Lower leg skin (tissue), 4 donors: ENCODE measurements around the gene OR4N5. TPM values are rescaled to one million over a fixed set of nuclear protein-coding genes. Genes with fewer than 3 reads are reported as not detected.
"Not testable (repeated sequence)": the region's sequence is repeated elsewhere in the genome, so short reads cannot be mapped to it uniquely, and the experiment has no call there.

Experiments used
- DNase-seq, 2 donors: peaks; one replicate each; pipeline ENCODE4 v3.0.0-alpha.2; 2019; ENCODE audit warnings: low spot score in 2 of 2
- H3K4me3 ChIP-seq: fragments of 200-600 bp; sonication (generic); 2 replicates; pipeline ENCODE4 v1.5.1; 2017; ENCODE audit warnings: mild to moderate bottlenecking, low read depth; ENCODE audit not compliant: poor library complexity, severe bottlenecking
- POLR2A ChIP-seq, 2 donors: fragments of 450-650 bp; IDR thresholded peaks; one replicate each; pipeline ENCODE4 v1.6.1; 2016 to 2017; ENCODE audit warnings: antibody characterized with exemption in 2 of 2, mild to moderate bottlenecking in 1 of 2, moderate library complexity in 1 of 2
- WGBS, 2 donors: methylation state at CpG; one replicate each; pipeline ENCODE4 v1.1.5; 2018; 5-methylcytosine and 5-hydroxymethylcytosine counted together
- intact Hi-C: fragments of 100-400 bp; cut with DNase I; formaldehyde crosslinking; loops from one replicate; pipeline ENCODE4 v1.15.0; 2023; ENCODE audit warnings: low total_unique reads
- total RNA-seq, 4 donors: library from RNA; depleted of rRNA; stranded (reverse); fragments of >200 nt; gene quantifications; one replicate each; pipeline ENCODE4 v1.1.0, GENCODE V29; 2016
- TF ChIP-seq, protein P1 (sequence below), 3 donors: fragments of 450-650 bp; IDR thresholded peaks; one replicate each; pipeline ENCODE4 v1.5.1; 2016; ENCODE audit warnings: antibody characterized with exemption in 3 of 3, mild to moderate bottlenecking in 3 of 3, moderate library complexity in 2 of 3

OR4N5 gene
- total RNA-seq, 4 donors from 2014 or later: not detected

DNA sequence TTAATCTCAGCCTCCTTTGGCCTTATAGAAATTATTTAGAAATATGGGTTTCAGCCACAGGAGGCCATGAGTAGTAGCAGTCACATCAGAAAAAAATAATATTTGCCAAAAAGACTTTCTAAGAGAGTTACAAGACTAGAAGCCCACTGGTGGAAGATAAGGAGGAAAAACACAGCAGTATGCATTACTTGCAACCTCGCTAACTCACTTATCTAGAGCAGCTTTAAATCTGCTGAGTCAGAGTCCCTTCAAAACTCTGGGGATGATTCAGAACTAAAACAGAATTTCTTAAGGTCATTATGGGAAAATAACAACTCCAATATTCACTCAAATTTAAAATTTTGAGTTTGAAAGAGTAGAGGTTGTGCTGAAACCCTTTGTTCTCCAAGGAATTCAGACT, 21.9 kb upstream of the OR4N5 start:
- no peak for DNase-seq
- intact Hi-C loops: no loop called here
- WGBS, 2 donors: 54 to 69% methylated on average over 1 of the region's 1 CpG
- no peak overlapping the region for H3K4me3 ChIP-seq
- TF ChIP-seq POLR2A (IDR thresholded peaks at IDR 0.05): no peak
- TF ChIP-seq, protein P1, sequence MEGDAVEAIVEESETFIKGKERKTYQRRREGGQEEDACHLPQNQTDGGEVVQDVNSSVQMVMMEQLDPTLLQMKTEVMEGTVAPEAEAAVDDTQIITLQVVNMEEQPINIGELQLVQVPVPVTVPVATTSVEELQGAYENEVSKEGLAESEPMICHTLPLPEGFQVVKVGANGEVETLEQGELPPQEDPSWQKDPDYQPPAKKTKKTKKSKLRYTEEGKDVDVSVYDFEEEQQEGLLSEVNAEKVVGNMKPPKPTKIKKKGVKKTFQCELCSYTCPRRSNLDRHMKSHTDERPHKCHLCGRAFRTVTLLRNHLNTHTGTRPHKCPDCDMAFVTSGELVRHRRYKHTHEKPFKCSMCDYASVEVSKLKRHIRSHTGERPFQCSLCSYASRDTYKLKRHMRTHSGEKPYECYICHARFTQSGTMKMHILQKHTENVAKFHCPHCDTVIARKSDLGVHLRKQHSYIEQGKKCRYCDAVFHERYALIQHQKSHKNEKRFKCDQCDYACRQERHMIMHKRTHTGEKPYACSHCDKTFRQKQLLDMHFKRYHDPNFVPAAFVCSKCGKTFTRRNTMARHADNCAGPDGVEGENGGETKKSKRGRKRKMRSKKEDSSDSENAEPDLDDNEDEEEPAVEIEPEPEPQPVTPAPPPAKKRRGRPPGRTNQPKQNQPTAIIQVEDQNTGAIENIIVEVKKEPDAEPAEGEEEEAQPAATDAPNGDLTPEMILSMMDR (IDR thresholded peaks at IDR 0.05): no peak

DNA sequence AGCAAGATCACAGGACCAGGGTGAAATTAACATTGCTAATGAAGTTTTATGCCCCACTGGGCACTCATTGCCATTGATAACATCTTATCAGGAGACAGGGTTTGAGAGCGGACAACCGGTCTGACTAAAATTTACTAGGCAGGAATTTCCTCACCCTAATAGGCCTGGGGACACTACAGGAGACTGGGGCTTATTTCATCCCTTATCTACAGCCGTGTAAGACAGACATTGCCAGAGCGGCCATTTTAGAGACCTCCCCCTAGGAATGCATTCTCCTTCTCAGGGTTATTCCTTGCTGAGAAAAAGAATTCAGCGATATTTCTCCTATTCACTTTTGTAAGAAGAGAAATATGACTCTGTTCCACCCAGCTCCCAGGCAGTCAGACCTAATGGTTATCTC, 19.8 kb upstream of the OR4N5 start:
- 78 to 81% methylated on average over 5 of the region's 5 CpGs for WGBS, 2 donors
- intact Hi-C loops: no loop called here
- no peak for DNase-seq
- no peak overlapping the region for H3K4me3 ChIP-seq
- no peak for TF ChIP-seq POLR2A (IDR thresholded peaks at IDR 0.05)
- TF ChIP-seq, protein P1 (IDR thresholded peaks at IDR 0.05): no peak

DNA sequence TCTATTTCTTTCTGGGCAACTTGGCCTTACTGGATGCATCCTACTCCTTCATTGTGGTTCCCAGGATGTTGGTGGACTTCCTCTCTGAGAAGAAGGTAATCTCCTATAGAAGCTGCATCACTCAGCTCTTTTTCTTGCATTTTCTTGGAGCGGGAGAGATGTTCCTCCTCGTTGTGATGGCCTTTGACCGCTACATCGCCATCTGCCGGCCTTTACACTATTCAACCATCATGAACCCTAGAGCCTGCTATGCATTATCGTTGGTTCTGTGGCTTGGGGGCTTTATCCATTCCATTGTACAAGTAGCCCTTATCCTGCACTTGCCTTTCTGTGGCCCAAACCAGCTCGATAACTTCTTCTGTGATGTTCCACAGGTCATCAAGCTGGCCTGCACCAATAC, 5.3 kb downstream of the OR4N5 start:
- intact Hi-C loops: no loop called here
- no peak for DNase-seq
- 27 to 31% methylated on average over 7 of the region's 7 CpGs for WGBS, 2 donors
- TF ChIP-seq POLR2A (IDR thresholded peaks at IDR 0.05): no peak
- TF ChIP-seq, protein P1 (IDR thresholded peaks at IDR 0.05): no peak
- H3K4me3 ChIP-seq: no peak overlapping the region

DNA sequence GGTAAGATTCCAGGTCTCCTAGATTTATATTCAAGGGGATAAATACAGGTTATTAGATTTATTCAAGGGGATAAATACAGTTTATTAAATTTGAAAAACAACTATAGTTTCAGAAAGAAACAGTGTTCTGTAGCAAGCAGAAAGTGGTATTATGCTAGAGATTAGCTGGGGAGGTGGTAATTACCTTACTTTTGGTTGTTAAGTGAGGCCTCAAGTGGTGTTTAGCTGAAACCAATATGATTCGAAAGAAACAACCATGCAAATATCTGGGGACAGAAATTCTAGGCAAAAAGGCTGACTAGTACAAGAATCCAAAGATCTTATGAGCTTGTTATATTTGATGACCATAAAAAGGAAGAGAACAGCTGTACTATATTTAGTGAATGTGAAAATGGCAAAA, 6.2 kb downstream of the OR4N5 start:
- TF ChIP-seq, protein P1 (IDR thresholded peaks at IDR 0.05): no peak
- TF ChIP-seq POLR2A (IDR thresholded peaks at IDR 0.05): no peak
- intact Hi-C loops: no loop called here
- WGBS, 2 donors: 39 to 42% methylated on average over 1 of the region's 1 CpG
- H3K4me3 ChIP-seq: no peak overlapping the region
- no peak for DNase-seq

DNA sequence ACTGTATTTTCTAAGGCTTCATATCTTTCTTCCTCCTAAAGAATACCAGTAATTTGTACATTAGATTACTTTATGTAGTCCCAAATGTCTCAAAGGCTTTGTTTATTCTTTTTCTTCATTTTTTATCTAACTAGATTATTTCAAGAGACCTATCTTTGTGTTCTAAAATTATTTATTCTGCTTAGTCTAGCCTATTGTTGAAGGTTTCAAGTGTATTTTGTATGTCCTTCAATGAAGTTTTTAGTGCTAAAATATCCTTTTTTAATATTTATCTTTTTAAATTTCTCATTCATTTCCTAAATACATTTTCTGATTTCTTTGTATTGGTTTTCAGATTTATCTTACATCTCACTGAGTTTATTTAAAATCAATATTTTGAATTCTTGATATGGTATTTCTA, 25.8 kb downstream of the OR4N5 start:
- intact Hi-C loops: no loop called here
- DNase-seq: no peak
- H3K4me3 ChIP-seq: no peak overlapping the region
- TF ChIP-seq POLR2A (IDR thresholded peaks at IDR 0.05): no peak
- TF ChIP-seq, protein P1 (IDR thresholded peaks at IDR 0.05): no peak

DNA sequence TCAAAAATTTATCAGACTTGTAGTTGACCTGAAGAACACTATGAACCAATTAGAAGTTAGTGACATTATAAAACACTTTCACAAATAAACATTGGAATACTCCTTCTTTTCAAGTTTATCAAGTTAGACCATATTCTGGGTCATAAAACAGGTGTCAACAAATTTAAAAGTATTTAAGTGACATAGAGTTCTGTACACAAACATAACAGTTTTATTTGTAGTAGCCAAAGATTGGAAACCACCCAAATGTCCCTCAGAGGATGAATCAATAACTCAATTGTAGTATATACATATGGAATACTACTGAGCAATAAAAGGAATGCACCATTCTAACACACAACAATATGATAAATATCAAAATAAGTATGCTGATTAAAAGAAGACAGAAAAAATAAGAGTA, 28.5 kb downstream of the OR4N5 start:
- TF ChIP-seq POLR2A (IDR thresholded peaks at IDR 0.05): no peak
- no peak overlapping the region for H3K4me3 ChIP-seq
- intact Hi-C loops: no loop called here
- no peak for DNase-seq

DNA sequence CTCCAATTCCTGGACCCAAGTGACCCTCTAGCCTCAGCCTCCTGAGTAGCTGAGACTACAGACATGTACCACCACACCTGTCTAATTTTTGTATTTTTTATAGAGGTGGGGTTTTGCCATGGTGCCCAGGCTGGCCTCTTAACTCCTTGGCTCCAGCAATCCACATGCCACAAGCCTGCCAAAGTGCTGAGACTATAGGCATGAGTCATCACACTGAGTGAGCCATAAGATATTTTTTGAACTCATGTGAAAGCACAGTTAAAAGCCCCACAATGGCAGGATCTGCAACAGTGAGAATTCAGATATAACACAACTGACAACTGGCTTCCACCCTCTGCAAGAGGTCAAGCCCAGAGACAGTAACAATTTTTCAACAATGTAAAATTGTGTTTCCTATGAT, 31.2 kb downstream of the OR4N5 start:
- DNase-seq, H3K4me3 ChIP-seq, intact Hi-C loops: not testable (repeated sequence)

DNA sequence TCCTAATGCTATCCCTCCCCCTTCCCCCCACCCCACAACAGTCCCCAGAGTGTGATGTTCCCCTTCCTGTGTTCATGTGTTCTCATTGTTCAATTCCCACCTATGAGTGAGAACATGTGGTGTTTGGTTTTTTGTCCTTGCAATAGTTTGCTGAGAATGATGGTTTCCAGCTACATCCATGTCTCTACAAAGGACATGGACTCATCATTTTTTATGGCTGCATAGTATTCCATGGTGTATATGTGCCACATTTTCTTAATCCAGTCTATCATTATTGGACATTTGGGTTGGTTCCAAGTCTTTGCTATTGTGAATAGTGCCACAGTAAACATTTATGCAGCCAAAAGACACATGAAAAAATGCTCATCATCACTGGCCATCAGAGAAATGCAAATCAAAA, 35.6 kb downstream of the OR4N5 start:
- H3K4me3 ChIP-seq, DNase-seq, intact Hi-C loops: not testable (repeated sequence)
